GOT3 (cell line): Measurements from ENCODE around the gene CHD5.
"Not testable (repeated sequence)": the region's sequence is repeated elsewhere in the genome, so short reads cannot be mapped to it uniquely, and the experiment has no call there.

Experiments
- DNase-seq: peaks from one replicate; lab custom pipeline; 2025; ENCODE audit warnings: mixed read lengths; lab: John Stamatoyannopoulos, UW

CHD5 gene

GRCh38 chr1:6180268-6180706, at the start of gene CHD5:
Gene CHD5, minus strand, starts transcription at chr1:6180321. Its CDS starts 298 bp downstream, at chr1:6180023.
- DNase-seq, result no peak

GRCh38 chr1:6225651-6226050, 45.5 kb upstream of the CHD5 start:
- DNase-seq, result no peak

GRCh38 chr1:6224718-6225117, 44.6 kb upstream of the CHD5 start:
- no peak for DNase-seq

GRCh38 chr1:6223617-6224016, 43.5 kb upstream of the CHD5 start:
- no peak for DNase-seq

GRCh38 chr1:6222636-6223035, 42.5 kb upstream of the CHD5 start:
- DNase-seq, result no peak

- DNase-seq, result no peak
These were observed 41.2 kb upstream of the CHD5 start for GRCh38 chr1:6221210-6221784.

- DNase-seq, result no peak
These were observed 40.1 kb upstream of the CHD5 start for GRCh38 chr1:6220236-6220635.

- DNase-seq, result not testable (repeated sequence)
These were observed 39.5 kb upstream of the CHD5 start for GRCh38 chr1:6219641-6220040.

GRCh38 chr1:6218375-6219164, 38.4 kb upstream of the CHD5 start:
- DNase-seq, result no peak

- DNase-seq, result no peak
These were observed 32.3 kb upstream of the CHD5 start for GRCh38 chr1:6212193-6212959.

- no peak for DNase-seq
These were observed 31.6 kb upstream of the CHD5 start for GRCh38 chr1:6211731-6212130.

- DNase-seq, result no peak
These were observed 30.7 kb upstream of the CHD5 start for GRCh38 chr1:6210591-6211355.

- DNase-seq, result no peak
These were observed 29.8 kb upstream of the CHD5 start for GRCh38 chr1:6209661-6210580.

- DNase-seq, result no peak
These were observed 28.9 kb upstream of the CHD5 start for GRCh38 chr1:6208723-6209660.

- DNase-seq, result no peak
These were observed 27.8 kb upstream of the CHD5 start for GRCh38 chr1:6207921-6208320.

GRCh38 chr1:6207075-6207885, 27.2 kb upstream of the CHD5 start:
- no peak for DNase-seq

- no peak for DNase-seq
These were observed 26.4 kb upstream of the CHD5 start for GRCh38 chr1:6206520-6206855.

GRCh38 chr1:6205849-6206519, 25.9 kb upstream of the CHD5 start, which contains the start of gene RNF207:
Gene RNF207, plus strand, starts transcription at chr1:6206119. Its CDS starts 417 bp downstream, at chr1:6206536.
- DNase-seq, result no peak
